ENCODE data around the gene CSRNP3. TPM values are rescaled to one million over a fixed set of nuclear protein-coding genes. Genes with fewer than 3 reads are reported as not detected.

The CSRNP3 gene
- polyA plus RNA-seq, 2 of the 4 experiments (the other 2 are of a cell fraction), result 0.05 to 0.25 TPM

DNA sequence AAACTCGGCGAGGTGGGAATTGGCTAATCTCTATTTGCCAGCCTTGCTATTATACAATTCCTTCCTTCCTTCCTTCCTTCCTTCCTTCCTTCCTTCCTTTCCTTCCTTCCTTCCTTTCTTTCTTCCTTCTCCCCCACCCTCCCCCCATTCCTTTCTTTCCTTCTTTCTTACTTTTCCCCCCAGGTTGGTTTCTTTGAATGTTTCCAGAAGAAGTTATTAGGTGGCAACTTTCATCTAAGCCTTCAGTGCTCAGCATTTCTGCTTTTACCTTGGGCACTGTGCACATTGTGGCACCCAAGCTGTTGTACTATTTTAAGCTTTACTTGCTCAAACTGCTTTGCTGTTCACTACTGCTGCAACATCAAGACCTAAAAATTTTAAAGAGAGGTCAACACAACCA is 17.2 kb upstream of the CSRNP3 start:
- POLR2A ChIA-PET, result no interaction called here
- ATAC-seq (no peak), DNase-seq (ENCODE audit: low read depth in 1 of 2, low spot score in 1 of 2) (no peak), FAIRE-seq (no peak)
- H3K27ac ChIP-seq, result no peak overlapping the region
- H3K9me3 ChIP-seq, result no peaks in the 10 kb centered on the region
- CTCF ChIA-PET, result no interaction called here
- 14% methylated on average over 2 of the region's 2 CpGs for WGBS (ENCODE audit: missing lambda C conversion rate)
- no peak overlapping the region for H3K4me2 ChIP-seq
- H3K4me1 ChIP-seq, result no peaks in the 10 kb centered on the region
- TF ChIP-seq CHD4 (IDR thresholded peaks at IDR 0.05; ENCODE audit: borderline replicate concordance), result no peak
- TF ChIP-seq EP300 (IDR thresholded peaks at IDR 0.05), result no peak
- TF ChIP-seq JUNB (IDR thresholded peaks at IDR 0.05), result no peak
- no peak for TF ChIP-seq ATOH8 (CRISPR knock-in tag; IDR thresholded peaks at IDR 0.05; ENCODE audit: low read depth)
- TF ChIP-seq, protein P1, sequence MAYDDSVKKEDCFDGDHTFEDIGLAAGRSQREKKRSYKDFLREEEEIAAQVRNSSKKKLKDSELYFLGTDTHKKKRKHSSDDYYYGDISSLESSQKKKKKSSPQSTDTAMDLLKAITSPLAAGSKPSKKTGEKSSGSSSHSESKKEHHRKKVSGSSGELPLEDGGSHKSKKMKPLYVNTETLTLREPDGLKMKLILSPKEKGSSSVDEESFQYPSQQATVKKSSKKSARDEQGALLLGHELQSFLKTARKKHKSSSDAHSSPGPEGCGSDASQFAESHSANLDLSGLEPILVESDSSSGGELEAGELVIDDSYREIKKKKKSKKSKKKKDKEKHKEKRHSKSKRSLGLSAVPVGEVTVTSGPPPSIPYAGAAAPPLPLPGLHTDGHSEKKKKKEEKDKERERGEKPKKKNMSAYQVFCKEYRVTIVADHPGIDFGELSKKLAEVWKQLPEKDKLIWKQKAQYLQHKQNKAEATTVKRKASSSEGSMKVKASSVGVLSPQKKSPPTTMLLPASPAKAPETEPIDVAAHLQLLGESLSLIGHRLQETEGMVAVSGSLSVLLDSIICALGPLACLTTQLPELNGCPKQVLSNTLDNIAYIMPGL (CRISPR knock-in tag; IDR thresholded peaks at IDR 0.05; ENCODE audit: borderline replicate concordance), result no peak
- TF ChIP-seq EHMT2 (IDR thresholded peaks at IDR 0.05; ENCODE audit: low read depth), result no peak
- TF ChIP-seq RARB (CRISPR knock-in tag; IDR thresholded peaks at IDR 0.05), result no peak
- no peak for TF ChIP-seq ZFP36 (IDR thresholded peaks at IDR 0.05; ENCODE audit: borderline replicate concordance, partially characterized antibody)
- TF ChIP-seq ZNF302 (CRISPR knock-in tag; IDR thresholded peaks at IDR 0.05), result no peak
- TF ChIP-seq CHD2 (IDR thresholded peaks at IDR 0.05; ENCODE audit: low read length, partially characterized antibody), result no peak
- no peak overlapping the region for H3K4me3 ChIP-seq

DNA sequence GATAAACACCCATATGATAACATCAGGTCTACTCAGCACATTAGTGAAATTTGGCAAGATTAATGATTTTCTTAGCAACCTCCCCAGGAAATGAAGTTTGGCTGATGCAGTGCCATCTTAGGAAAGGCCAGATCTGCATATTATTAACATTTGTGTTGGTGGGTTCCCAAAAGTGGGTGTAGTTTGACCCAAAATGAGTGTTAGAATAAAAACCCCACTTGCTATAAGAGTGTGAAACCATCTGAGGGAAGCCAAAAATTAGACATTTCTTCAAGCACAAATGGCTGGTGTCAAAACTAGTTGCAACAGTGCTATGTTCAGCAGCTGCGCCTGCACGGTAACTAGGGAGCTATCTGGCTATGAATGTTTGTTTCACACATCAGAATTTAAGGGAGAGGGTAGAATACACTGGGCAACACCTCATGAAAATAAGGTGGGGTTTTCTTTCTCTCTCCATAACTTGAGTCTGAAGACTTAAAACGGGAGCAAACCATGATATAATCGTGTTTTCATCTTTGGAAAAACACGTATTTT is 15.9 kb upstream of the CSRNP3 start:
- POLR2A ChIA-PET, result no interaction called here
- DNase-seq (ENCODE audit: low read depth in 1 of 2, low spot score in 1 of 2) (no peak), FAIRE-seq (no peak), ATAC-seq (no peak)
- no peak overlapping the region for H3K4me3 ChIP-seq
- no peak overlapping the region for H3K27ac ChIP-seq
- 17% methylated on average over 5 of the region's 5 CpGs for whole genome bisulfite sequencing (ENCODE audit: missing lambda C conversion rate)
- H3K9me3 ChIP-seq, result no peaks in the 10 kb centered on the region
- no peaks in the 10 kb centered on the region for H3K4me1 ChIP-seq
- no peak for TF ChIP-seq MAFK (IDR thresholded peaks at IDR 0.05; ENCODE audit: partially characterized antibody)
- no peak for TF ChIP-seq EP300 (IDR thresholded peaks at IDR 0.05)
- TF ChIP-seq HOXB5 (CRISPR knock-in tag; IDR thresholded peaks at IDR 0.05), result no peak
- no peak for TF ChIP-seq FOSB (CRISPR knock-in tag; IDR thresholded peaks at IDR 0.05)
- no peak for TF ChIP-seq USF2 (IDR thresholded peaks at IDR 0.05)
- no peak for TF ChIP-seq ATOH8 (CRISPR knock-in tag; IDR thresholded peaks at IDR 0.05; ENCODE audit: low read depth)
- TF ChIP-seq RARB (CRISPR knock-in tag; IDR thresholded peaks at IDR 0.05), result no peak
- TF ChIP-seq ZC3H11A (IDR thresholded peaks at IDR 0.05), result no peak
- no peak for TF ChIP-seq MAZ (IDR thresholded peaks at IDR 0.05; ENCODE audit: borderline replicate concordance, low read depth, low read length)
- TF ChIP-seq HOXB13 (CRISPR knock-in tag; IDR thresholded peaks at IDR 0.05; ENCODE audit: low read depth), result no peak
- TF ChIP-seq, protein P2, sequence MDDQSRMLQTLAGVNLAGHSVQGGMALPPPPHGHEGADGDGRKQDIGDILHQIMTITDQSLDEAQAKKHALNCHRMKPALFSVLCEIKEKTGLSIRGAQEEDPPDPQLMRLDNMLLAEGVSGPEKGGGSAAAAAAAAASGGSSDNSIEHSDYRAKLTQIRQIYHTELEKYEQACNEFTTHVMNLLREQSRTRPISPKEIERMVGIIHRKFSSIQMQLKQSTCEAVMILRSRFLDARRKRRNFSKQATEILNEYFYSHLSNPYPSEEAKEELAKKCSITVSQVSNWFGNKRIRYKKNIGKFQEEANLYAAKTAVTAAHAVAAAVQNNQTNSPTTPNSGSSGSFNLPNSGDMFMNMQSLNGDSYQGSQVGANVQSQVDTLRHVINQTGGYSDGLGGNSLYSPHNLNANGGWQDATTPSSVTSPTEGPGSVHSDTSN (IDR thresholded peaks at IDR 0.05), result no peak
- TF ChIP-seq RFX5 (IDR thresholded peaks at IDR 0.05), result no peak
- no peak for TF ChIP-seq MYC (IDR thresholded peaks at IDR 0.05; ENCODE audit: borderline replicate concordance, low read length)
- CTCF ChIA-PET, result no interaction called here
- H3K4me2 ChIP-seq, result no peak overlapping the region
